Sigmoid colon (tissue), 4 donors: ENCODE results near the gene DCUN1D2.

ENCODE experiments used
- CTCF ChIP-seq, 4 experiments: fragments of 450-650 bp in 3 of 4; fragments of 200-600 bp in 1 of 4; IDR thresholded peaks; one replicate each; pipeline ENCODE4 v1.5.1; 2016 to 2019; ENCODE audit warnings: antibody characterized with exemption in 4 of 4, mild to moderate bottlenecking in 3 of 4, moderate library complexity in 2 of 4
- EP300 ChIP-seq, 4 donors: sonication (generic); formaldehyde crosslinking; IDR thresholded peaks; one replicate each; pipeline ENCODE4 v1.6.1; 2017; ENCODE audit warnings: antibody characterized with exemption in 4 of 4
- POLR2A ChIP-seq, 2 donors: fragments of 450-650 bp; IDR thresholded peaks; one replicate each; pipeline ENCODE4 v1.6.1; 2016; ENCODE audit warnings: antibody characterized with exemption in 2 of 2, mild to moderate bottlenecking in 2 of 2, moderate library complexity in 2 of 2
- POLR2AphosphoS5 ChIP-seq, 4 donors: sonication (generic); formaldehyde crosslinking; IDR thresholded peaks; one replicate each; pipeline ENCODE4 v1.6.1; 2017; ENCODE audit warnings: antibody characterized with exemption in 4 of 4

- TF ChIP-seq CTCF (IDR thresholded peaks at IDR 0.05) (no peak), EP300 (IDR thresholded peaks at IDR 0.05) (no peak), POLR2A (IDR thresholded peaks at IDR 0.05) (no peak), POLR2AphosphoS5 (IDR thresholded peaks at IDR 0.05) (no peak)
Observed at GRCh38 chr13:113539176-113539575, 48.7 kb upstream of the DCUN1D2 start.
